SIG-M5 (cell line): ENCODE data around the gene CRYBG1.
A peak's percentile ranks its signal among the peaks of the same experiment; 100 is the strongest.
"Not testable (repeated sequence)": the region's sequence is repeated elsewhere in the genome, so short reads cannot be mapped to it uniquely, and the experiment has no call there.

Experiments
- DNase-seq: peaks from one replicate; lab custom pipeline; 2025; lab: John Stamatoyannopoulos, UW

The CRYBG1 gene

DNA sequence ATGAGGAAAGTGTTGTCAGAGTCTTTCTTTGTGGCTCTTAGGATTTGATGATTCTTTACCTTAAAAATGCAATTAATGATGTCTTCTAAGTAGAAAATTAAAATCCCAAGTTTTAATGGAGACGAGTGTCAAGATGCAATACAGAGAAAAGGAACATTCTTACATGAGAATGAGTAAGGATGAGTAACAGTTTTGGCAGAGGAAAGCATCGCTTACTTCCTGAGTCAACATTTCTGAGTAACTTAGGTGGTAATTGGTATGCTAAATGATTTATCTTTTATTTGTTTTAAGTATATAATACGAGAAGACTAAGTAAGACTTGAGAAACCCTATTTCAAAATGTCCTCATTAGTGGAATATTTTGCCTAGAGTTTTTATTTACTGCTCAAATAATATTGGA, 167.5 kb downstream of the CRYBG1 start:
- DNase-seq, result no peak

DNA sequence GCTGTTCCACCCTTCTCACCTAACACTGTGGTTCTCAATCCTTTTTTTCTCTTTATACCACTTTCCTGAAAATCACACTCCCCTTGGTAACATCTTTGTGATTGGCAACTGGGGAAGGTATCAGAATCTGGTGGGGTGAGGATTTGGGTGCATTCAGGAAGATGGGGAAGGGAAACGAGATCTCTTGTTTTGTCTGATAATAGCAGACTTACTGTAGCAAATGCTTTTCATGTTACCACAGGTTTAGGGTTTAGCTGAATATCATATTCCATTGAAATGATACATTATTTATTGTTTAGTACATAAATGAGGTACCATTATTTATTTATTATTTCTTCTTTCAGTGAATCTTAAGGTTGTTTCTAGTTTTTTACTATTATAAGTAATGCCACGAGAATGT, 168.0 kb downstream of the CRYBG1 start:
- DNase-seq, result no peak

DNA sequence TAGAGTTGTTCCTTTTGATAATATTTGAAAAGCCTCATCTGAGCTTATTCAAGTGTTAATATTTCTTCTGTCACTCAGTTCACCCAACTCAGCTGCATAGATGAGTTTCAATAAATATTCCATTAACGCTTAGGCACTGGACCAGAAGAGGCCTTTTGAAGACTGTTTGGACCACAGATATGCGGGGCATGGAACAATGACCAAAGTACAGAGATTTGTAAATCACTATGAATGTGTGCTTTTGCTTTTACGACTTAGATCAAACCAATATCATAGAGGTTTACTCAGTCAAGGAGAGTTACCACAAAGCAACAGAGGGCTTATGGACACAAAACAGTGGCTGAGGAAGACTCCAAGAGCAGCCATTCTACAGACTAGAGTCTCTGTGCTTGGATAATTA, 168.9 kb downstream of the CRYBG1 start:
- DNase-seq, result no peak

DNA sequence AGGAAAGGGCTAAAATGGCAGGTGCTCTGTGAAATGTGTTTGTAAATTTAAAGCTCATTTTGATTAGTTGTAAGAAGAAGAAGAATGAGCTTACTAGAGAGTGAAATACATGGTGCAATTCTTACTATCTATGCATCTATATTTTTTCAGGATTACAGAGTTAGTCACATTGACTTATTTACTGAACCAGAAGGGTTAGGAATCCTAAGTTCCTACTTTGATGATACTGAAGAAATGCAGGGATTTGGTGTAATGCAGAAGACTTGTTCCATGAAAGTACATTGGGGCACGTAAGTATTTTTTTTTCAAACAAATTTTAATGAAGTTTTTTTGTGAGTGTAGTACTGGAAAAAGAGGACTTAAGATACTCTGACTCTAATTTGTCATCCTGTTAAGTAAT, 169.5 kb downstream of the CRYBG1 start:
- no peak for DNase-seq

DNA sequence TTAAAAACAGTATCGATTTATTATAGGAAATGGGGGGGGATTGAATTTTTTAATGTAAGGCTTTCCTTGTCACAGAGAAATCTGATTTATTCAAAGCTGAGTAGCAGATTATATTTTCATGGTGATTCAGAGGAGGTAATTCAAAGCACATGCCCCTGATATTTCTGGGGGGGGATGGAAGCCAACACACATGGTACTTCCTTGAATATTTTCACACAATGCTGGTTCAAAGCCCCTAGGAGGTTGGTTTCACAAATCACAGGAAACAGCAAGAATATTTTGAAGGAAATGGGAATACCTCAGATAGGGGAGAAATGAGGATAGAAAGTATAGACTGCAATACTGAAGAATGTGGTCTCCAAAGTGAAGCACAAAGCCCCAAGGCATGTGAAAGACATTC, 170.0 kb downstream of the CRYBG1 start:
- DNase-seq, result no peak

DNA sequence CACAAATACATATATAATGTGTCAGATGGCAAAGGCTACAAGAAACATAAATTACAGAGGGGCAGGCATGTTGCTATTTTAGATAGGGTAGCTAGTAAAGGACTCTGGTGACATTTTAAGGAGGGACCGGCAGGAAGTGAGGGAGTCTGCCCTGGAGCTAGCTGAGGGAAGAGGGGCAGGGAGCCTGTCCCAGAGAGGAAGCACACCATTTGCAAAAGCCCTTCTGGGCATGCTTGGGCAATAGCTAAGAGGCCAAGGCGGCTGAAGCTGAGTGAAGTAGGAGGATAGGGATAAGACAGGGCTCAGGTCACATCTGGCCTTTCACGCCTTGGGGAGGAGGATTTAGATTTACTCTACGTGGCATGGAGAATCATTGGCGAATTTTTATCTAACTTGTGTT, 172.5 kb downstream of the CRYBG1 start:
- DNase-seq, result no peak

DNA sequence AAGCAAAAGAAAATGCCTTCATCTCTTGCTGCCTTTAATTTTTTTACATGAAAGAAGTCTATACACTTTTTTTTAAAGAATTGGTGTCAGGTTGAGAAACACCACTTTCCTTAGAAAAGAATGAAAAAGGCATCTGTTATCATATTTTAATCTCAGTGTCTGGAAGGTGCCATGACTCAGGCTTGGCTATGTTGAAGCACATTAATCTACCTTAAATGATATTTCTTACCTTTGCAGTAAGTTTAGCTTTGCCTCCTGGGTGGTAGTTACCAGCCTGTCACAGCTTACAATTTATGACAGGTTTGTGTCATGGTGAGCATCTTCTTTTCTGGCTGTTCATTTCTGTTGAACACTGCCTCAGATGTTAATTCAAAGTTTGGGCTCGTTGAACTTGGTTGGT, 173.5 kb downstream of the CRYBG1 start:
- no peak for DNase-seq

DNA sequence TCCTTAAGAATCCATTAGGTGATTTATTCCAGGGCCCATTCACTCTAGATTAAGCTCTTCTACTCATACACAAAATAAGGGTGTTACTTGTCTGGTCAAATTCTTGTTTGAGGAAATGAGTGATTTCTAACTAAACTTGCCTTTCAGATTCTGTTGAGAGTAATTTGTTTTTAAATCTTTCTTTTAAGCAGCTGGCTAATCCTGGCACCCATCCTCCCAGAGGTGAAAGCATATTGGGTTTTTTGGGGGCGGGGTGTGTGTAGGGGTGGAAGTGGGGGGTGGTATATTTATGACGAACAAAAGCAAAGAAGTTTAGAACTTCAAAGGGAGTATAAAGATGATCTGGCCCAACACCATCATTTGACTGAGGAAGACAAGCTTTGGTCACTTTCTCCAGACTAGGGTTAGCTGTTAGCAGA, 174.1 kb downstream of the CRYBG1 start:
- DNase-seq, result no peak

DNA sequence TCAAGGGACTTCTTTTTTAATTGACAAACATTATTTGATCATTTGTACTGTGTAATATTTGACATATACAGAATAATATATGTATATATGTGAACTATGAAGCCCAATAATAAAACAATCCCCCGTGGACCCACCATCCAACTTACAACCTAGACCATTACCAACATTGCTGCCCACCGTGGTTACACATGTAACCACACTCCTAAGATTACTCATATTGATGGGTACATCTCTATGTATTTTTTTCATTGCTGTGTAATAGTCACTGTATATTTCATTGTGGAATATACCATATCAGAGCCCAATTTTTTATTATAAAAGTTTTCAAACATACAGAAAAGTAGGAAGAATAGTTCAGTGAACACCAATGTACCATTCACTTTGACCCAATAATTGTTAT, 174.5 kb downstream of the CRYBG1 start:
- DNase-seq, result no peak

DNA sequence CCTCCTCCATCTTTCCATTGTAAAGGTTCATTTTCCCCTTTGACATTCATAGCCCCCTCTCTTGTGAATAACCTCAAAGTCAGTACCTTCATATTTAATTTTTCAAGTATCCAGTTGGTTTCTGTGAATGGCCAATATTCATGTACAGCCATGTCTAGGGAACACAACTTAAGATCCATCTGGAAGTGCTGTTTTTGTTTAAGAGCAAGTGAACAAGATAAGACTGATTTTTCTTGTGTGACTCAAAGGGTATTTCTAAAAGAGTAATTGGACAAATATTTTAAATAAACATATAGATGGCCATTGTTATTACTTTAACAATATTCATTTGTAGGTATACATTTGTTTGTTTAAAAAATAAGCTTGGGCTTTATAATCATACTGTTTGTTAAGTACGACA, 175.8 kb downstream of the CRYBG1 start:
- no peak for DNase-seq

DNA sequence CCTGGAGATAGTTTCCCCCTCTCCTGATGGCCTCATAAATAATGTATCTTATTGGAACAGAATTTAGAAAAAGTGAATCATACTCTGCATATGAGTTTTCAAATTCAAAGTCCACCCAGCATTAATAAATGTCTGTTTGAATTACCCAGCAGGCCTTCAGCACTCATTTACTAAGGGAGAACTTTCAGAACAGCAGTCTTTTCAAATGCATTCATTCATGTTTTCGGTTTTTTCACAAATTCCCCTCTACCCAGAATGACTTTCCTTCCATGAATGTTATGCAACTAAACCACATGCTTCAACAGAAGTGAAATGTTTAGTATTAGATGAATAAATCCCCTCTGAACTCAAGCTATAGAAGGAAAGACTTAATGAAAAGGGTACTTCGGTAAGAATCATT, 176.3 kb downstream of the CRYBG1 start:
- no peak for DNase-seq

DNA sequence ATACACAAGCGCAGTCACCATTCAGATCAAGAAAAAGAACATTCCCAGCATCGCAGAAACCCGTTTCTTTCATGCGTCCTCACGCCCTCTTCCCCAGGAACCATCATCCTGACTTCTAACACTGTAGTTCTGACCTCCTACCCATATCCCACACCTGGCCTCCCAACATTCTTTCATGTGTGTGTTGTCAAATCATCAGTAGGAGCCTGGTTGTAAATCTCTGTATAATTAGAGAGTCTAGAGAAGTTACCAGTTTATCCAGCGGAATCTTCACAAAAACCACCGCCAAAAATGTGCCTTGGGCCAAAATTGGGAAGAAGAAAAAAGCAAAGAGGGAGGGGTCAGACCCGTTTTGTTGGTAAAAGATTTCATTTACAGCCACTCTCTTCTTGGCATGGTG, 177.1 kb downstream of the CRYBG1 start:
- DNase-seq, result no peak

DNA sequence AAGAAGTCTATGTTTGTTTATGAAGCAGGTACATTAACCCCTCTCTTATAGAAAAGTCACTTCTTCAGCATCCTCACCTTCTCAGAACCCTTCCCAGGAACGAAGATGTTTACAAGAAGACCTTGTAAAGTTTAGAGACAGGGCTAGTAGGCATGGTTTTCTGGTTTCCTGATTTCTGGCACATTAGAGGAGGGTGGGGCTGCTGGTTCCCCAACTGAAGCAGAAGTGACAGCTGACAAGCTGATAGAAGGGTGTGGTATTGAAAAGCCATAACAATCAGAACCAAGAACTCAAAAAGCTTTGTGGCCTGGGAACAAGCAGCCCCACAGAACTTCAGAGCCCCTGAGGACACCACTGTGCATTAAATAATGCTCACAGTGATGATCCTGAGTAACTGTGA, 177.6 kb downstream of the CRYBG1 start:
- no peak for DNase-seq

DNA sequence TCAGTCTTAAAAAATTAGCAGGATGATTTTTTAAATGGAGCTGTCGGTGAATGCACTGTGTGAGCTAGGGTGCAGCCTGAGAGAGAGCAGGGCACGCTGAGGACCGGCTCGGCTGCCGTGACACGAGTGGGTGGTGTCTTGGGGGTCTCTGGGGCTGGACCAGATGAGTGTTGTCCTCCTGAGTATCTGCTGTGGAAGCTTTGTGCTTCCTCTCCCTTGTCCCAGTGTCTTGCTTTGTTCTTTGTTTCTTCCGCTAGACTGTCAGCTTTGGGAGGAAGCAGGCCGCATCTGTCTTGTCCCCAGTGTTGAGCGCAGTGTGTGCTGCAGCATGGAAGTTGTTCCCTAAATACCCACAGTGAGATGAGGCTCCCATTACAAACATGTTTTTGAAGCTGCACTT, 179.4 kb downstream of the CRYBG1 start:
- no peak for DNase-seq

DNA sequence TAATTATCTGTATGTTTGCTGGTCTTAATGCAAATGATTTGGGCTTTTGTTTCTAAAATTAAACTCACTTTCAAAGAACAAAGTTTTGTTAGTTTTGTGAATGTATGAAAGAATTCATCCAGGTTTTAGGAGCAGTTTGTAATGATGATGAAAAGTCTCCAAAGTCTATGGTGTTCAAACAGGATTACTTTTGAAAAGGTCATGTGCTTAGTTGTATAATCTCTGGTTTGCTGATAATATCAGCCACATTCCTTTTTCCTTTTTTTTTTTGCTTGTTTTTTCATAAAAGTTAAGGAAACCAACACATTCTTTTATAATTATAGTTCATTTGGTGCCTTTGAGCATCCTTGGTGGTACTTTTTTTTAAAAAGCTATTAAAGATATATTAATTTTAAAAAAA, 179.9 kb downstream of the CRYBG1 start:
- DNase-seq, result no peak

DNA sequence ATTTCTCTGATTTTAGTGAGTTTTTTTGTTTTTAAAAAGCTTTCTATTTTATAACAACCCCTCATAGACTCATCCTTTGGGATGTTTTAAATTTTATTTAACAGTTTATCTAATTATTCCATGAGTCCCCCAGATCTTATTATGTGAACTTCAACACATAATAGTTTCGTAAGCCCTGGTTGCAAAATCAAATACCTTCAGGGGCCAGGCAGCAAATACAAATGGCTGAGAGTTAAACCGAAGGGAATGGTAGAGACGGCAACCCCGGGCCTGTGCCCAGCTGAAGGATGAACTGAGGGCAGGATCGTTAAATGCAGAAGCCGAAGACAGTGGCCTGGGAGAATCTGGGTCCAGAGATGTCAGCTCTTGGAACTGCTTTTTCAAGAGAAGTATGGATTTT, 180.4 kb downstream of the CRYBG1 start:
- no peak for DNase-seq

DNA sequence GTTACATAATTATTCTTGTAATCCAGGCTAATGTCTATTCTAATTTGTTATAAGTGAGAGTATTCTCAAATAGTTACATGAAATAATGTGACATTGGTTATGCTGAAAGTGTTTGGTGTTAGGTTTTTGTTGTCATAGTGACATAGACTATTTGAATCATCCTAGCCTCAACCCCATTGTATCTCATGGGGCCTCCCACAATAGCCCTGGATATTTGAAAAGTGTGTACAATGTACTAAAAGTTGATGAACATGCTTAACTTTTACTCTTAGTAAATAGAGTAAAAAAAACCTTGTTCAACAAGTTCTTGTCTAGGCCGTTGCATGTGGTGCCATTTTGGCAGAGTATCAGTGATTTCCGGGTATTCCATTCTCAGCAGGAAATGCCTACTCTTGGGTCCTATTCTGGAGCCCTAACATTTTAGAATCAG, 185.8 kb downstream of the CRYBG1 start:
- no peak for DNase-seq

DNA sequence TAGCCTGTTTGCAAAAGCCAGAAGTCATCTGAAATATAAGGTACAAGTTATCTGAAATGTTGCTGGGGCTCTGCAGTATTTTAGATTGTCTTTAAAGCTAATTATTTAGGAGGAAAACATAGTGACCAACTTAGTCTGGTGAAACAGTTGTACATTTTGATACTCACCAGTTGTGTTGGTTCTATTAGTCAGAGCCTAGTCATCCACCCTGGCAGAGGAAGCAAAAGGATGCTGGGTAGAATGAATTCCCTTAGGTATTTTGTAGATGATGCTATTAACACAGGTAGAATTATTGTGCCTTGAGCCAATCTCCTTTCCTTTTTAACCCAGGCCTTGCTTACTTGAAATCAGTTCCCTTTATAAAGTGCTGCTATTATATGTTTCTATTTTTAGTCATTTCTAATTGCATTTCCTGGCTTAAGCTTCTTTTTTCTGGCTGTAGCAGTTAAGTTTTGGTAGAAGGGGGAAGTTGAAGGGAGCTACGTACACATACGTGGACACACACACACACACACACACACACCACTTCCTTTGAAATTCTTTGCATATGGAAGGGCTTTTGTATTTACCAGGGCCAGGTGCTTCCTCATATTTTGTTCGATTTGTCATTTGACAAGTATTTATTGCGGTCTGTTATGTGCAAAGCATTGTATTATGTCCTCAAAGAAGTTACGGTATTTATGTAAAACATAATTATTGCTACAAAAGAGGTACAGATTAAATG, 186.3 kb downstream of the CRYBG1 start:
- peak; percentile 17 for DNase-seq

DNA sequence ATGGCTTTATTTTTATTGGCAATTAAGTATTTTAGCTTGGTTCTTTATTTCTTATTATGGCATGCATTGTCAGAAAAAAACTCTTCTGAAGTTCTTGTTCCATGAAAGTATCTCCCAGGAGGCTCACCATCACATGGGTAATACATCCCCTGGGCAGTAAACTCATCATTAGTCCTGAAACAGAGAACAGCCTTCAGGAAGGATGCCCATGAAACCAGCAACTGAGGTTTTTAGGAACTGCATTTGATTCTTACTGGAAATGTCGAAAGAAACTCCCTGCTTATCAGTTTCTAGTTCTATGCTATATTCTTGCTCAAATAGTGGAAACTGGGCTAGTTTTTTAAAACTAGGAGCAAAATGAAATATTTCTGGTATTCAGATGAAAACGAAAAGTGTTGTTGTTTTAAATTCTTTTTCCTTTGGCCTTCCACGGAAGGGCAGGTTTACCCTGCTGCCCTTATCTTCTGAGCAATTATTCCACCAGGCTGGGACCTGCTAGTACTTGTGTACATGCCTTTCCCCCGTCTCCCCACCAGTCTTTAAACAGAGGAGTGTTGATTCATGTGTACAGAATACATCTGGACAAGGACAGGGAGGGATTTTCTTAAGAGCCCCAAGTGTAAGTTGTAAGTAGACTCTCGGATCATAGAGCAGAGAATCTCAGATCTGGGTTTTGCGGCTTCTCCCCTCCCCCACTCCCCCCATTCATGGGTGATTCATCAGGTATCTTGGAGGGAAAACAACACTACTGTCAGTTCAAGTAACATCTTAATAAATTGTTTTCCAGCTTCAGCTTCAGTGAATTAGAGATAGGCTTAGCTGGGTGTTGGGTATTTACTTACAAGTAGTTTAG, 187.3 kb downstream of the CRYBG1 start:
- no peak for DNase-seq

DNA sequence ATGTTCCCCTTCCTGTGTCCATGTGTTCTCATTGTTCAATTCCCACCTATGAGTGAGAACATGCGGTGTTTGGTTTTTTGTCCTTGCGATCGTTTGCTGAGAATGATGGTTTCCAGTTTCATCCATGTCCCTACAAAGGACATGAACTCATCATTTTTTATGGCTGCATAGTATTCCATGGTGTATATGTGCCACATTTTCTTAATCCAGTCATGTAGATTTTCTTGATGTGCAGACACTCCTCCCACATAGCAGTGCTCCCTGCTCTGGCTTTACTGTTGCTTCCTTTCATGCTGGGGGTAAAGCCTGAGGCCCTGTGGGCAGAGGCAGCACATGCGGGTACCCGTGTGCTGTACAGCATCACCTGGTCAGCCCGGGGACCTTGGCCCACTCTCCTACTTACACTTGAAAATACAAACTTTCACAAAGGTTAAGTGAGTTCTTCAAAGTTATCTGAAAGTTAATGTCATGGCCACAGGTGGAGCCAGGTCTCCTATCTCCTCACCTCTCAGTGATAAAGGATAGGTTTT, 188.5 kb downstream of the CRYBG1 start:
- DNase-seq, result not testable (repeated sequence)

DNA sequence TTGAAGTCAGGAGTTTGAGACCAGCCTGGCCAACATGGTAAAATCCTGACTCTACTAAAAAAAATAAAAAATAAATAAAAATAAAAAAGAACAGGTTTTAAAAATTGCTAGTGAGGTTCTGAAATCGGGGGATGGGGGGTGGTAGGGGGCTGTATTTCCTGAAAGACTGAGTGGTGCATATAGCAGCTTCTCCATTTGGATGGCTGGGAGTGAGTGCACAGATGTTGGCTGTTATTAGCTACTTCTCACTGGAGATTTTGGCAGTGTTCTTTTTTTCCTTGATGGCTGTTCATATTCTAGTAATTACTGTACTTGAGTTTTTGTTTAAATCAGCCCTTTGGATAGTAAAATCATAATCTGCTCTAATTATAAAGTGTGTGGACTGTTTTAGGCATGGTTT, 189.0 kb downstream of the CRYBG1 start:
- no peak for DNase-seq

DNA sequence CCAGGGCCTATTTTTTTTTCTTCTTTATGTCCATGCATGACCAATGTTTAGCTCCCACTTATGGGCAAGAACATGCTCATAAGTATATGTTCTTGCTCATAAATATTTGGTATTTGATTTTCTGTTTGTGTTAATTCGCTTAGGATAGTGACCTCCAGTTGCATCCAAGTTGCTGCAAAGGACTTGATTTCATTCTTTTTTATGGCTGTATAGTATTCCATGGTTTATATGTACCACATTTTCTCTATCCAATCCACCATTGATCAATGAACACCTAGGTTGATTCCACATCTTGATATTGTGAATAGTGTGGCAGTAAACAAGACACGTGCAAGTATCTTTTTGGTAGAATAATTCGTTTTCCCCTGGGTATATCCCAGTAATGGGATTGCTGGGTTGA, 190.6 kb downstream of the CRYBG1 start:
- DNase-seq, result no peak

DNA sequence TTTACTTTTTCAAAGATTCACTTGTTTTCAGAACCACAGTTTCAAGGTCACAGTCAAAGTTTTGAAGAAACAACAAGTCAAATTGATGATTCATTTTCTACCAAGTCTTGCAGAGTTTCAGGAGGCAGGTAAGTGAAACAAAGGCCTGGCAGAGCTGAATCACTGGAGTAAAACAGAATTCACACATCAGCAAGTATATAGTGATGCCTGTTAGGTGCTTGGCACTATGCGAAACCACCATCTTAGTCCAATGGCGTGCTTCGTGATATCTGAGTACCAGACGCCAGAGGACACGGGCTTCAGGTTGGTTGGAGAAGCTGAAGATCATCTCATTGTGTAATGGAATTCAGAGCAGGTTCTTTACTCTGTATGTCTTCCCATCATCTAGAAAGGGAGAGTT, 192.9 kb downstream of the CRYBG1 start:
- no peak for DNase-seq
